AML-193 (cell line): ENCODE results near the gene ZFAND5.

ENCODE experiments used
- DNase-seq, 2 experiments: peaks; one replicate each; lab custom pipeline; 2025; lab: John Stamatoyannopoulos, UW

ZFAND5 gene, protein sequence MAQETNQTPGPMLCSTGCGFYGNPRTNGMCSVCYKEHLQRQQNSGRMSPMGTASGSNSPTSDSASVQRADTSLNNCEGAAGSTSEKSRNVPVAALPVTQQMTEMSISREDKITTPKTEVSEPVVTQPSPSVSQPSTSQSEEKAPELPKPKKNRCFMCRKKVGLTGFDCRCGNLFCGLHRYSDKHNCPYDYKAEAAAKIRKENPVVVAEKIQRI

DNA sequence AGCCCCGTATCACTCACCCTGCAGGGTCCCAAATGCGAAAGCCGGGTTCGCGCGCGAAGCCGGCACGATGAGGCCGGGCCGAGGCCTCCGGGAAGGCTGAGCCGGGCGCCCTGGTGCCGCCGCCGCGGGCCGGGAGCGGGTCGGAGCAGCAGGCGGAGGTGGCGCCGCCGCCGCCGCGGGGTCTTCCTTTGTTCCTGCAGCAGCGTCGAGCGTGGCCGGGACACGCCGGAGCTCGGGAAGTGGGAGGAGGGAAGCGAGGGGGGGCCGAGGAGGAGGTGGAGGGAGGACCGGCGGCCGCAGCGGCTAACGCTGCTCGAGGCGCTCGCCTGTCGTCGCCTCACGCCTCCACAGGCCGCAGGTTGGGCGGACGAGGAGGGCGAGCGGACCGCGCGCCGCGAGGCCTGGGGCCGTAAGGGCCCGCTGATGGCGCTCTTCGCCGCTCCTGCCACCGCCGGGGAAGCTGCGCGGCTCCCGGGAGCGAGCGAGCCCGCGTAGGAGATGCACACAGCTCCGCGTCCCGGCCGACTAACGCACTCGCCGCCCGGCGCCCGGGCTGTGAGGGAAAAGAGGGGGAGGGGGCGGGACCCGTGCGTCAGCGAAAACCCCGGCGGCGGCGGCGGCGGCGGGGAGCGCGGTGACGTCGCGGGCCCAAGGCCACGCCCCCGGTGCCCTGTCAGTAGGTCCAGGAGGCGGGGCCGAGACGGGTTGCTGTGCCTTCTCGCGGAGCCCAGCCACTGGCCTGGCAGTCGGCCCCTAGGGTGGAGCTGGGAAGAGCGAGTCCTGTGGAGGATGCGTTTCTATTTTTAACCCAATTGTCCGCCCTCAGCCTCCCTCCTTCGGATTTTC lies at the start of gene ZFAND5:
TSS of gene ZFAND5 (minus strand) at position 530 of the 846 bp plus-strand sequence. CDS start 4,430 bp downstream, outside the sequence.
- DNase-seq: peak; percentile 88 to 93

DNA sequence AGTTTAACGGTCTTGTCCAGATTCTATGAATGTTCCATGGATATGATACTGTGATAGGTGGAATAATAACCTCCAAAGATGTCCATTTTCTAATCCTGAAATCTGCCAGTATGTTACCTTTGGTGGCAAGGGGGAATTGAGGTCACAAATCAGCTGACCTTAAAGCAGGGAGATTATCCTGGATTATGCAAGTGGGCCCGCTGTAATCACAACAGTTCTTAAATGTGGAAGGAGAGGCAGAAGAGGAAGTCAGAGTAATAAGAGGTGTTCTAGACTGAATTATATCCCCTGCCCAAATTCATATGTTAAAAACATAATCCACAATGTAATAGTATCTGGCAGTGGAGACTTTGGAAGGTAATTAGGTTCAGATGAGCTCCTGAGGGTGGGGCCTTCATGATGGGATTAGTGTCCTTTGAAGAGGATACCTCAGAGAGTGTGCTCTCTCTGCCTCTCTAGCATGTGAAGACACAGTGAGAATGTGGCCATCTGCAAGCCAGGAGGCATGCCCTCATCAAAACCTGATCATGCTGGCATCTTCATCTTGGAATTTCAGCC lies 47.6 kb upstream of the ZFAND5 start:
- peak in 1 of 2 experiments; percentile 13 for DNase-seq

DNA sequence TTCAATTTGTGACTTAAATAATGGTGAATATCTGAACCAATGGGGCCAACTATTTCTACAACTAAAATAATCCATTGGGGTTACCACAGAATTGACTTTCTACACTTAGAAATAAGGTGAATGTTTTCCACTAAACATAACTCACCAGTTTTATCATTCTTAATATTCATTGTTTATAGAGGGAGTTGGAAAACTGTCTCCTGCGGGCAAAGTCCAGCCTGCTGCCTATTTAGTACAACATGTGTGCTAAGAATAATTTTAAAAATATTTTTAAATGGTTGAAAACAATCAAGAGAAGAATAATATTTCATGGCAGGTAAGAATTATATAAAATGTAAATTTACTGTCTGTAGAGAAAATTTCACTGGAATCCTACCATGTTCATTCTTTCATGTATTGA lies 45.2 kb upstream of the ZFAND5 start:
- no peak for DNase-seq

DNA sequence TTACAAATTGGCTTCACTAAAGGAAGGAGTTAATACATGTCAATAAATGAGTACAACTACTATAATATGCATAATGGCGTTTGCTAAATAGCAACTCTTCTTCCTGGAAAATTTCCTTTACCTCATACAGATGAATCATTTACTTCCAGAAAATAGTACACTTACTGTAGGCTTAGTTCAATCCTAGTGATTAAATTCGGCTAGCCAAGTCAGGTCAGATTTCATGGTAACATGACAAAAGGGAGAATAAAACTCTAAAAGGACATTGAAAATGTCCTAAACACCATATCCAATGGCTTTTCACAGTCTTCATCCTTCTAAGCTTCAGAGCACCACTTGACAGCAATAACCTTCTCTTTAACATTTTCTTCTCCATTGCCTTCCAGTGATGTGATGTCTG lies 42.1 kb upstream of the ZFAND5 start:
- no peak for DNase-seq

DNA sequence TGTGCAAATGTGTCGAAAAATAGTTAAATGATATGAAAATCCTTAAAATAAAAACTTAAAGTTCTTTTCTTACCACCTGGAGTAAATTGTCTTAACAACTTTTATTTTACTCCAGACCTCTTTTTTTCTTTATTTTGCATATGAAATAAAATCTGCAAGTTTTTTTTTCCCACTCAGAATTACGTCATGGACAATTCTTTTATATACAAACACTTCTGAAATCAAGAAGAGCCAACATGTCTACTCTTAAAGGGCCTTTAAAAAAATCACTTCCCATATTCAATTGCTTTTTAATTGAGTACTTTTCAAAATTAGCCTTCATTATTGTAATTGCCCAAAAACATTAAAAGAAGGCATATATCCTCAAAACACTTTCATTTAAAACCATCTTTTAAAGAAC lies 37.7 kb upstream of the ZFAND5 start:
- no peak for DNase-seq

DNA sequence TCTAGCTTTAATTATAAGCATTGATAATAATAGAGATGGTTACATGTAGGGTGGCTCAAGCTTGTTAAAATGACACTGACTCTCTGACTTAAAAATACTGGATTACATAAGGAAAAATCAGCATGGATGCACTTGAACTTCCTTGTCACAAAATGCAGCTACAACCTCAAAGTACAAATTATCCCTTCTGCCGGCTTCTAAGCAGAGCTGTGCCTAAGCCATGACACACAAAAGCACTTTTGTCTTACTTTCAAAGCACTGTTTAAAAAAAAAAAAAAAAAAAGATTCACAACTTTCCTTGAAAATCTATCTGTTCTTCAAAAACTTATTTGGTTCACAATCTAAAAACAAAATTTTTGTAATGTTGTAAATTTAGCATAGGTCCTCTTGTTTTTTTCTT lies 36.4 kb upstream of the ZFAND5 start:
- no peak for DNase-seq

DNA sequence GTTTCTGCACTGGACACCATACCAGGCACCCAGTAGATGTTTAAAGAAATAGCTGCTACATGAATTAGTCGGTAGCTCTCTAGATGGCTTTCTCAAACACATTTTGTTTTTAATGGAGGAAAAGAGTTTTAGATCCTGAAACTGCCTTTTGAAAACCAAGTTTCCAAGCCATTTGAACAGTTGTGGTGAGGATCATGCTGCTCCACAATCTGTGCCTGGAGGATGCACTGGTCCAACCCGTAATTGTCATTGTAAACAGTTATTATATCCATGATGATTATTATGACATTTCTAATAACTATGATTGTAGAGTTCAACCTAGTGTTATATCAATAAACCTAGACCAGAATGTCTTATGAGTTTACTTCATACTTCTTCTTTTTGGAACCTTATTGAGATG lies 35.9 kb upstream of the ZFAND5 start:
- no peak for DNase-seq

DNA sequence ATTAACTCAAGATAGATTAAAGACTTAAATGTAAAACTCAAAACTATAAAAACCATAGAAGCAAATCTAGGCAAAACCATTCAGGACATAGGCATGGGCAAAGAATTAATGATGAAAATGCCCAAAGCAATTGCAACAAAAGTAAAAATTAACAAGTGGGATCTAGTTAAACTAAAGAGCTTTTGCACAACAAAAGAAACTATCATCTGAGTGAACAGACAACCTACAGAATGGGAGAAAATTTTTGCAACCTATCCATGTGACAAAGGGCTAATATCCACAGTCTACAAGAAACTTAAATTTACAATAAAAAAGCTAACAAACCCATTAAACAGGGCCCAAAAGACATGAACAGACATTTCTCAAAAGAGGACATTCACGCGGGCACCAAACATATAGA lies 34.4 kb upstream of the ZFAND5 start:
- no peak for DNase-seq

DNA sequence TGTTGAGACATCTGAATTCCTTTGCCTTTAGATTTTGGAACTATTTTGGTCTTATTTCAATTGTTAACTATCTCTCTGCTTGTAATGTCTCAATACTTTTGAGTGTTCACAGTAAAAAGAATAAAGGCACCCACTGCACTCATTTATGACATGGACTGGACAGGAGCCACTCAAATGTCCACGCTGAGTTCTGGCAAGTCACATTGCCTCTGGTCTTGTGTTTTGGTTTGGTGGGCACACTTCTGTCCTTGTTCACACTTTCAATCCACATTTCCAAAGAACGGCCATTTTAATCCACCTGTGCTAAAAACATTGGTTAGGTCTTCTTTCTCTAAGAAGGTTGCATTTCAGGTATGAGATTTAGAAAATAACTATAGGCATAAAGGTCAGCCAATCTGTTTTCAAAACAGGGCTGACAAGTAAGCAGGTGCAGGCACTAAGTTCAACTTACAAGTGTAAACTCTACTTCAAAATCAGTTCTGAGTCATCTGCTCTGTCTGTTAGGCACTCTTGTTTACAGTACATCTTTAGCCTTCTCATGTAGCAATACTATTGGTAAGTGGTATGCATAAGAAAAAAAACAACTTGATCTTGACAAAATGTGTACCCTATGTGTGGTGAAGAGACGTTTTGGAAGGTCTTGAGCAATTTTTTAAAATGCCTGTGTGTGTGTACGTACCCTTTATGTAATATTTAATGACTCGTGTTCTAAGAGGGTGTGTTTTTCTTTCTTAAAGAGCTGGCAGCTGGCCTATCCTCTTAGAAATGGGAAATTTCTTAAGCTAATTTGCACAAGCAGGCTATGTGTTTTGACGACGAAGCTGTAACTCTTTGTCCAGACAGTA lies 31.5 kb upstream of the ZFAND5 start:
- DNase-seq: peak; percentile 85 to 86

DNA sequence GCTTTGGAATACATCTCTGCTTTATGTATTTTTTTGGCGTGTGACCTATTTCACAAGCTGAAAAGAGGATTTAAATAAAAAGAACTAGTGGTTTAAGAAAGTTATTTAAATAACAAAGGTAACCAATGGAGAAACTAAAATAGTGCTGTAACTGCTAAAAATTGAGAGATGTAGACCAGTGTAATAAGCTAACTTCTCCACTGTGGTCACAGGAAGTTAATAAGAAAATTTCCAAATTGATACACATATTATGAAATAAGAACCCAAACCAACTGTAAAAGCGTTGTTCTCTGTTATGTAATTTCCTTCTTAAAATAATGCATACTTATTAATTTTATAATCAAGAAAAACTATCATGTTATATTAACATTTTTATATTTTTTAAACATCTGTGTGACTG lies 29.1 kb upstream of the ZFAND5 start:
- DNase-seq: peak; percentile 89 to 91

DNA sequence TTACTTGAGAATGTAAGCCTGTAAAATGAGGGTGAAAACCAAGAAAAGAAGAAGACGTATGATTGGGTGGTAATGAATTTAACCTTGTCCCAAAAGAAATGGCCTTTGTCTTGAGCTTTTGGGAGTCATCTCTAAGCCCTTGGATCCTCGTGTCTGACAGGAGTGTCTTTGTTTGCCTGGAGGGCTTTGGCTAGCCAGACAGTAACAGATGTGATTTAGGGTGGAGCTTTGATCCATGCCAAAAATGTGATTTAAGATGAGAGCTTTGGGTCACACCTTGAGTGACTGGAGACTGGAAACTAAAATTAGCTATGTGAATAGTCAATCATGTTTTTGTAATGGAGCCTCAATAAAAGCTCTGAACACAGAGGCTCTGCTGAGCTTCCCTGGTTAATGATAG lies 25.9 kb upstream of the ZFAND5 start:
- DNase-seq: no peak

DNA sequence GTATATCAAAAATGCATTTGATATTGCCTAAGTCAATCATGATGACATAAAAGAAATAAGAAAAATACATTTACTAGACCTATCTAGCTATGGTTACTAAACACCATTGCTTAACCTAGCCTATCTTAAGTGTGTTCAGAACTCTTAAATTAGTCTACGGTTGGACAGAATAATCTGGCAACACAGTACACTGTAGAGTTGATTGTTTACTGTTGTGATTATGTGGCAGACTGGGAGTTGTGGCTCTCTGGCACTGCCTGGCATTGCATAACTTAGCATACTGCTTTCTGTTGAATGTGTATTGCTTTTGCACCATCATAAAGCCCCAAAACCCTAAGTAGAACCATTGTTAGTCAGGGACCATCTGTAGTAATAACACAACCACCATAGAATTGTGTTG lies 21.2 kb upstream of the ZFAND5 start:
- DNase-seq: no peak

DNA sequence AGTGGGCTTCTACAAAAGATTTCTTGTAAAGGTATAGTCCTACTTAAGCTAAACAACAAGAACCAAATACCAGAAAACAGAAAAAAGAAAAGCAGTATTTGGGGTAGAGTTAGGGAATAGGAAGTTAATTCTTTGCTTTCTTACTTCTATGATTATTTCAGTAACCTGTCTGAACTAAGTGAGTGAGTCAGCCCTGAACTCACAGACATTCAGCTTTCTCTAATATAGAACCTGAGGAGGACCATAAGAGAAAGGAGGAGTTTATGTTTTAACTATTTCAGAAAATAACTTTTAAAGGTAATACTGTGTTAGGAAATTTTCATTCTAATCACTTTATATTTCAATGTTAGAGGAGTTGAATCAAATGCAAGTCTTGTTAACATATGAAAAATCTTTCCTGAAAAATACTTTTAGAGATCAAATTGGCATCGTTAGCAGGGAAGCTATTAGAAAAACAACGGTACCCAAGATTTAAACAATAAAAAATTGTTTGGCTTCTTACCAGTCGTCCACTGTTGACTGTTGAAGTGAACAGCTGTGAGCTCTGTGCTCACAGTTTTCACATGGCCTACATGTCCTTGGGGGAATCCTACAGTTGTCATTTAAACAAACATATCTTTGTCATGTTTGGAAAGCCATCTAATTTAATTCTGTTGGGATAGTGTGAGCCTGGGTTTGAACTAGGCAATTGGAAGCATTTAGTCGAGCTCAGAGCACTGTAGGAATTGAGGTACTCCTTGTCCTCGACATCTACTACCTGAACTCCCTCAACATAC lies 19.9 kb upstream of the ZFAND5 start:
- DNase-seq: no peak

DNA sequence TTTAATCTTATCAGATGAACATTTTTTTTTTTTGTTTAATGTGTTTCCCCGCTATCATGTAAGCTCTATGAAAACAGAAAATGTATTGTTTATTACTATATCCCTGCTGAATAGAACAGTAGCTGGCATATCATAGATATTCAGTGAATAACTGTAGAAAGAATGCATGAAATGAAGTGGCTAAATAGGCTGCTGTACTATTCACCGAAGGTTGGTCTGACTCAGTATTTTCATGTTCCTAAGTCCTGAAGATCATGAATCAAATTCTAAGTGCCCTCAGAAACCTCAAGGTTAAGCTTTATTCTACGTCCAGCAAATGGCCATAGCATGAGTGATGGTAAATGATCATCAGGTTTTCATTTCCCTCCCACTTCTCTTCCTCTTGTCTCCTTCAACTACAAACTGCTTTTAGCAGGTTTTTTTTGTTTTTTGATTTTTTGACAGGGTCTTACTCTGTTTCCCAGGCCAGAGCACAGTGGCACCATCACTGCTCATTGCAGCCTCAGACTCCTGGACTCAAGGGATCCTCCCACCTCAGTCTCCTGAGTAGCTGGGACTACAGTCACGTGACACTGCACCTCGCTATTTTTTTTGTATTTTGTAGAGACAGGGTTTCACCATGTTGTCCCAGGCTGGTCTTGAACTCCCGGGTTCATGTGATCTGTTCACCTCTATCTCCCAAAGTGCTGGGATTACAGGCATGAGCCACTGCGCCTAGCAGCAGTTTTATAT lies 19.1 kb upstream of the ZFAND5 start:
- DNase-seq: no peak

DNA sequence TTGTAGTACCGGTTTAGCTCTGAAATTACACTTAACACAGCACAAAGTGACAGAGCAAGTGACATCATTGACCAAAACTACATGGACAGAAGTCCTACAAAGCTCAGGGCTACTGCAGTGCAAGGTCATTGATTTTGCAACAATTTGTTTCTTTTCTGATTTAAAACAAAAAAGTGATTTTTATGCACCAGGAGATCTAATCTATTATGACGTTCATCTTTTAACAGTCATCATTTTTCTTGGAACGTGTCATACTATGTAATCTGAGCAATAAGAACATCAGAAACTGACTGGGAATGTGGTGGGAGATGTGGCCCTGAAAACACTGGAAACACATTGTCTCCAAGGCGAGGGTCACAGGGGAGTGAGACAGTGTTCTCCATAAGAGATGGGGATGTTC lies 17.4 kb upstream of the ZFAND5 start:
- no peak for DNase-seq

DNA sequence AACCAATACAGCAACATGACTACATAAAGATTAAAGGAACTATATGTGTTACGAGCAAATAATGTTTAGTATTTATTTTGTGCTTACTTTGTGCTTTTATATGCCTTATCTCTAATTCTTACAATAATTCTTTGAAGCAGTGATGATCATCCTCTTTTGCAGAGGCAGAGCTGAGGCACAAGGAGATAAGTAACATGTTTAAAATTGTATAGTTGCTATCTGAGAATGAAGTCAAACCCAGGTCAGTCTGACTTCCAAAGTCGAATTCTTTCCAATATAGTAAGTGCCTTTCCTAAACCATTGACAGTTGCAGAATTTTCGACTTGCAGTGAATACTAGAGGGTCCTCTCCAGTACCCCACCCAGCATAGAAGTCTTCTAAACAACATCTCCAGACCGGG lies 12.0 kb upstream of the ZFAND5 start:
- no peak for DNase-seq

DNA sequence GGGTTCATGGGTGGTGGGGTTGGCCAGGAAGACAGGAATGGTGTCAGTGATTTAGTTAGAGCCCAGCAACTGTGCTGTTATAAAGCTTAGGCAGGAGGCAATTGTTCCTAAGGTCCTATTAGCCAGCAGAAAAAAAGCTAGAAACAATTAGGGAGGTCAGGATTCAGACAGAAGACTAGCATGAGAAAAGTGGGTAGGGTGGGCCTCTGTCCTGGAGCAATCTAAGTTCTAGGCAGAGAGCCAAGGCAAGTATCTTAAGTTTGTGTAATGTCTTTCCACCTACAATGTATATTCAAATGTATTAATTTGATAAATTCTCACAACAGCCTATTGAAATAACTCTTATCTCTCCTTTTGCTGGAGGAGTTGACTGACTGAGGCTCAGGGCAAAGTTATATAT lies 6.1 kb upstream of the ZFAND5 start:
- DNase-seq: no peak

DNA sequence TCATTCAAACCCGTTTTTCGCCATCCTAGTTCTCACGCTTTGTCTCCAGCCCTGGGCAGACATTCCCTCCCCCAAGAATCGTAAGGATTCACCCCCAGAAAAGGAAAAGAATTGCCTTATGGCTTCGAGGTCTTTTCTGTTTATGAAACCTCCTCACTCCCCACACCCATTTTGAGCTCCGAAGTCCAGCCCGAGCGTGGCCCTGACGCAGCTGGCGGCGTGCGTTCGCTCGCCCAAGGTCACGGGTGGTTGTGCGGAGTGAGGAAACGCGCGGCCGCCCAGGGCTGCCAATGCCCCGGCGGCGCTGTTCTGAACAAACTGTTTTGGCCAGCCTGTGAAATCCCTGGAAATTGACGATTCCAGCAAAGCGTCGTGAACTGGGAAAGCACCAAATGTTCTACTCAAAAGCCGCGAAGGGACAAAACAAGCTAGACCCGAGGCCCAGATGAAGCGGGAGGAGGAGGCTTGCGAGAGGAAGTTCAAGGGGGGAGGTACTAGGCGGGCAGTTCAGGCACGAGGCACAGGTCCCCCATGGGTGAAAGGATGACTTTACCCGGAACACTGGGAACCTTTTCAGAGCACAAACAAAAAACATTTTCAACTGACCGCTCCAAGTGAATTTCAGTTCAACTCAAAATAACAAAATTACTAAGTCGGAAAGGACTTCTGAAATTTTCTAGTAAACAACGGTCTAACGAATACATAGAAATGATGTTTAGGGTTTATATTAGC lies 683 bp upstream of the ZFAND5 start:
- peak; percentile 69 to 79 for DNase-seq

DNA sequence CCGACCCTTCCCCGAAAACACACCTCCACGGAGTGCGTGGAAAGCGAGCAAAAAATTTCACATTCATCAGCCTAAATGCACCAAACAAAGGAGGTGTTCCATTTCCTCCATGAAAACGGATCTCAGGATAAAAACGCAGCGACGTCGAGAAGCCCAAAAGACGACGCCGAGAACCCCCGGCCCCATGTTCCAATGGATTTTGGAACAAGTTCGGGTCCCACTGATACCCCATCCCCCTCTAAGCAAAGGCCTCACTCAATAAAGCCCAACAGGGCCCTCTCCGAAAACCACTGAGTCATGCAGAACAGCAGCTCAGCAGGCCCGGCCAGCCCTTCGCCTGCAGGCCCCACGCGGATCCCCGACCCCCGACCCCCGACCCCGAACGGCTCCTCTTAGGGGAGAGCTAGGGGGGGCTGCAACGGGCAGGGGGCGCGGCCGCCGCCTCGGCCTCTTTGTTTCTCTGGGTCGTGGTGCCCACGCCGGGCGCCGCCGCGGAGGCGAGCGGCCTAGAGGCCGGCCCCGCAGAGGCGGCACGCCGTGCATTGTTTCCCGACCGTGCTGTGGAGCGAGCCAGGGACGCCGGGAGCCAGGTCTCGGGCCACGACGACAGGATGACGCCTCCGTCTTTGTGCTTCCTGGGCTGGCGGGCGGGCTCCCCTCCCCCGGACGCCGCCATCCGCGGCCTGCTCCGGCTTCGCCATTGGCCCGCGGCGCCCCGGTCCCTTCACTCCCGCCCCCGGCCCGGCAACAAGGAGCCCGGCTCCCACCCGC lies 915 bp downstream of the ZFAND5 start:
- DNase-seq: peak in 1 of 2 experiments; percentile 25
